ENCODE data around the gene LLPH.

LLPH gene

GRCh38 chr12:66156654-66157053 is 26.1 kb upstream of the LLPH start:
- DNase-seq (ENCODE audit: low read depth), result peak; percentile 45
- TF ChIP-seq, protein P1, sequence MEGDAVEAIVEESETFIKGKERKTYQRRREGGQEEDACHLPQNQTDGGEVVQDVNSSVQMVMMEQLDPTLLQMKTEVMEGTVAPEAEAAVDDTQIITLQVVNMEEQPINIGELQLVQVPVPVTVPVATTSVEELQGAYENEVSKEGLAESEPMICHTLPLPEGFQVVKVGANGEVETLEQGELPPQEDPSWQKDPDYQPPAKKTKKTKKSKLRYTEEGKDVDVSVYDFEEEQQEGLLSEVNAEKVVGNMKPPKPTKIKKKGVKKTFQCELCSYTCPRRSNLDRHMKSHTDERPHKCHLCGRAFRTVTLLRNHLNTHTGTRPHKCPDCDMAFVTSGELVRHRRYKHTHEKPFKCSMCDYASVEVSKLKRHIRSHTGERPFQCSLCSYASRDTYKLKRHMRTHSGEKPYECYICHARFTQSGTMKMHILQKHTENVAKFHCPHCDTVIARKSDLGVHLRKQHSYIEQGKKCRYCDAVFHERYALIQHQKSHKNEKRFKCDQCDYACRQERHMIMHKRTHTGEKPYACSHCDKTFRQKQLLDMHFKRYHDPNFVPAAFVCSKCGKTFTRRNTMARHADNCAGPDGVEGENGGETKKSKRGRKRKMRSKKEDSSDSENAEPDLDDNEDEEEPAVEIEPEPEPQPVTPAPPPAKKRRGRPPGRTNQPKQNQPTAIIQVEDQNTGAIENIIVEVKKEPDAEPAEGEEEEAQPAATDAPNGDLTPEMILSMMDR (IDR thresholded peaks at IDR 0.05; ENCODE audit: low read length, missing control alignments), result no peak
- no peak overlapping the region for H3K4me3 ChIP-seq (replicated peaks; ENCODE audit: low read depth, low read length)

DNA sequence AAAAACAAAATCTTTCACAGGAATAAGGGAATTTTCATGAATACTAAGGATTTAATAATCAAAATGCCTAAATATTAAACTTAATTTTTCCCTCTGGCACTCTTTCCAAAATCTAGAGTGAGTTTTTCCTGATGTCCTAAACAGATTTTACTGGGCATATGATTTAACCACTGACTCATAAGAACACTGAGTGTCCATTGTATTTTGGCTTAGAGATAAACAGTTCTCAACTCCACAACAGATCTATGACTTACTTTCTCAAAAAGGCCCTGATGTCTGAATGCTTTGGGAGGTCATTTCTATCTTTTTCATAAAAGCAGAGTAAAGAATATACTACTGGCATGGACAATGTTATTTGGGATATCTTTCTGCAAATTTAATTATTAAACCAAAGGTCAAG is 24.2 kb upstream of the LLPH start:
- no peak overlapping the region for H3K4me3 ChIP-seq (replicated peaks; ENCODE audit: low read depth, low read length)
- peak; percentile 51 for DNase-seq (ENCODE audit: low read depth)
- TF ChIP-seq, protein P1 (IDR thresholded peaks at IDR 0.05; ENCODE audit: low read length, missing control alignments), result no peak

- DNase-seq (ENCODE audit: low read depth), result peak; percentile 47
- H3K4me3 ChIP-seq (replicated peaks; ENCODE audit: low read depth, low read length), result no peak overlapping the region
- TF ChIP-seq, protein P1 (IDR thresholded peaks at IDR 0.05; ENCODE audit: low read length, missing control alignments), result no peak
Measured at GRCh38 chr12:66152732-66153131, 22.2 kb upstream of the LLPH start.

GRCh38 chr12:66149702-66150398 is 19.3 kb upstream of the LLPH start:
- TF ChIP-seq, protein P1 (IDR thresholded peaks at IDR 0.05; ENCODE audit: low read length, missing control alignments), result peak; percentile 21
- H3K4me3 ChIP-seq (replicated peaks; ENCODE audit: low read depth, low read length), result no peak overlapping the region
- no peak for DNase-seq (ENCODE audit: low read depth)

- peak; percentile 96 for DNase-seq (ENCODE audit: low read depth)
- H3K4me3 ChIP-seq (replicated peaks; ENCODE audit: low read depth, low read length), result no peak overlapping the region
- TF ChIP-seq, protein P1 (IDR thresholded peaks at IDR 0.05; ENCODE audit: low read length, missing control alignments), result peak; percentile 79
Measured at GRCh38 chr12:66144791-66145754, 14.5 kb upstream of the LLPH start.

GRCh38 chr12:66143868-66144267 is 13.3 kb upstream of the LLPH start:
- no peak overlapping the region for H3K4me3 ChIP-seq (replicated peaks; ENCODE audit: low read depth, low read length)
- DNase-seq (ENCODE audit: low read depth), result no peak
- TF ChIP-seq, protein P1 (IDR thresholded peaks at IDR 0.05; ENCODE audit: low read length, missing control alignments), result no peak

Measured in fibroblast of pulmonary artery (primary cell).